ENCODE measurements around the gene GPN3.
"Not testable (repeated sequence)": the region's sequence is repeated elsewhere in the genome, so short reads cannot be mapped to it uniquely, and the experiment has no call there.

GPN3 gene

GRCh38 chr12:110468214-110469048, at the start of gene GPN3, which contains the start of gene FAM216A:
GPN3 (minus strand) TSS chr12:110468257; CDS start chr12:110468203, 54 bp downstream.
FAM216A (plus strand) TSS chr12:110468845; CDS start chr12:110468876, 31 bp downstream.
- DNase-seq, result peak; percentile 96

- no peak for DNase-seq
Observed at GRCh38 chr12:110516995-110517394, 48.9 kb upstream of the GPN3 start.

- DNase-seq, result no peak
Observed at GRCh38 chr12:110514363-110514762, 46.3 kb upstream of the GPN3 start.

- no peak for DNase-seq
Observed at GRCh38 chr12:110513842-110514241, 45.8 kb upstream of the GPN3 start.

GRCh38 chr12:110508071-110508586, 40.1 kb upstream of the GPN3 start:
- no peak for DNase-seq

GRCh38 chr12:110505332-110505731, 37.3 kb upstream of the GPN3 start:
- no peak for DNase-seq

GRCh38 chr12:110503432-110503831, 35.4 kb upstream of the GPN3 start:
- no peak for DNase-seq

GRCh38 chr12:110501752-110502738, 34.0 kb upstream of the GPN3 start, which contains the start of the genes RAD9B and VPS29:
RAD9B (plus strand) TSS chr12:110502331; CDS start chr12:110502338, 7 bp downstream.
VPS29 (minus strand) TSS chr12:110502111; CDS start chr12:110502051, 60 bp downstream.
- peak; percentile 97 for DNase-seq

GRCh38 chr12:110501399-110501751, 33.3 kb upstream of the GPN3 start:
- DNase-seq, result peak; percentile 28

- DNase-seq, result no peak
Observed at GRCh38 chr12:110498984-110499706, 31.1 kb upstream of the GPN3 start.

GRCh38 chr12:110475426-110475825, 7.4 kb upstream of the GPN3 start:
- DNase-seq, result no peak

GRCh38 chr12:110467847-110468213, 227 bp downstream of the GPN3 start:
- no peak for DNase-seq

- no peak for DNase-seq
Observed at GRCh38 chr12:110466791-110467190, 1.3 kb downstream of the GPN3 start.

GRCh38 chr12:110465765-110466164, 2.3 kb downstream of the GPN3 start:
- not testable (repeated sequence) for DNase-seq

- DNase-seq, result no peak
Observed at GRCh38 chr12:110465024-110465423, 3.0 kb downstream of the GPN3 start.

- not testable (repeated sequence) for DNase-seq
Observed at GRCh38 chr12:110461189-110461588, 6.9 kb downstream of the GPN3 start.

- no peak for DNase-seq
Observed at GRCh38 chr12:110458756-110459155, 9.3 kb downstream of the GPN3 start.

- DNase-seq, result no peak
Observed at GRCh38 chr12:110453569-110454296, 14.3 kb downstream of the GPN3 start.

GRCh38 chr12:110451263-110451662, 16.8 kb downstream of the GPN3 start:
- no peak for DNase-seq

- peak; percentile 94 for DNase-seq
Observed at GRCh38 chr12:110449799-110450497, 18.1 kb downstream of the GPN3 start, which contains the start of gene ARPC3. ARPC3 (minus strand) TSS chr12:110450337; CDS start chr12:110450260, 77 bp downstream.

GRCh38 chr12:110444455-110444854, 23.6 kb downstream of the GPN3 start:
- DNase-seq, result no peak

All from DMS153 (cell line).